ENCODE data around the gene GALNT2.

The GALNT2 gene

DNA sequence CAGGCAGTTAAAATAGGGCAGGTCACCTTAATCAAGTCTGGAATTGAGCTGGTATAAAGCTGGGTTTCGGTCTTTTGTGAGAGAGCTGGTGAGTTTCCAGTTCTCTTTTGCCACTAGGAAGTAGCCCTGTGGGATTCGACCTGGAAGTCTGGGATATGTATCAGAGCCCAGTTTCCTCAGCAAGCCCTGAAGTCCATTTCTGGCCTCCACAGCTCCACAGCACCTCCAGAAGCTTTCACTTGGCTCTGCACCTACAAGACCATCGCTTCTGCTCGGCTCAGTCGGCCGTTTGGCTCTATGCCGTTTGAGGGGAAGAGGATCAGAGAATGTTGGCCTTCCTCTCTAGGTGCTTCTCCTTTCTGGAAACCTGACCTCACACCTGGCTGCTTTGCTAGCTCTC, 148.0 kb downstream of the GALNT2 start:
- H3K4me3 ChIP-seq (ENCODE audit: low read length in 2 of 2) = no peak overlapping the region

DNA sequence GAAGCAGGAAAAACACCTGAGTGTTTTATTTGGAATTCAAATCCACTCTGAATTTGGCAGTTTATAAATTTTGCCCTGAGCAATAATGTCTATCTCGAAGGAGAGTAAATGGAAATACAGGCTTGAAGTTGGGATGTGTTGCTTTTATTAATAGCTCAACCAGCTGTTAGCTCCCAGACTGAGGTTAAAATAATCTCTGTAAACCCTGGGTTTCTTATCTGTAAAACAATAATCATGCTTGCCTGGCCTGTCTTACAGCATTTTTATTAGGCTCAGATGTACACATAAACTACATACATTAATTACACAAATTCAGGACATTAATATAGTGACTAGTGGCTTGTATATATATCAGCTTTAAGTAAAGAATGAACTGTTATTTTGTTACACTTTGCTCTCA, 148.5 kb downstream of the GALNT2 start:
- Histone ChIP-seq H3K9ac (ENCODE audit: low read length in 2 of 2) (no peak overlapping the region), H3K36me3 (ENCODE audit: control insufficient read depth in 2 of 2, insufficient read depth in 2 of 2, low read length in 2 of 2) (no peaks in the 10 kb centered on the region), H3K9me3 (ENCODE audit: control insufficient read depth in 2 of 2, low read length in 2 of 2) (no peaks in the 10 kb centered on the region), H3K27me3 (ENCODE audit: control insufficient read depth in 1 of 2, insufficient read depth in 2 of 2, low read length in 2 of 2) (no peaks in the 10 kb centered on the region), H3K4me3 (ENCODE audit: low read length in 2 of 2) (no peak overlapping the region), H3K4me1 (ENCODE audit: control insufficient read depth, insufficient read depth, low read length) (peaks cover 11% of the 10 kb centered on the region), H3K27ac (ENCODE audit: low read length) (no peak overlapping the region)

More for the DNA sequence above, 148.0 kb downstream of the GALNT2 start:
- Histone ChIP-seq H3K4me1 (ENCODE audit: control insufficient read depth, insufficient read depth, low read length) (peaks cover 11% of the 10 kb centered on the region), H3K27me3 (ENCODE audit: control insufficient read depth in 1 of 2, insufficient read depth in 2 of 2, low read length in 2 of 2) (no peaks in the 10 kb centered on the region), H3K27ac (ENCODE audit: low read length) (no peak overlapping the region), H3K36me3 (ENCODE audit: control insufficient read depth in 2 of 2, insufficient read depth in 2 of 2, low read length in 2 of 2) (no peaks in the 10 kb centered on the region), H3K9me3 (ENCODE audit: control insufficient read depth in 2 of 2, low read length in 2 of 2) (no peaks in the 10 kb centered on the region), H3K9ac (ENCODE audit: low read length in 2 of 2) (no peak overlapping the region)

DNA sequence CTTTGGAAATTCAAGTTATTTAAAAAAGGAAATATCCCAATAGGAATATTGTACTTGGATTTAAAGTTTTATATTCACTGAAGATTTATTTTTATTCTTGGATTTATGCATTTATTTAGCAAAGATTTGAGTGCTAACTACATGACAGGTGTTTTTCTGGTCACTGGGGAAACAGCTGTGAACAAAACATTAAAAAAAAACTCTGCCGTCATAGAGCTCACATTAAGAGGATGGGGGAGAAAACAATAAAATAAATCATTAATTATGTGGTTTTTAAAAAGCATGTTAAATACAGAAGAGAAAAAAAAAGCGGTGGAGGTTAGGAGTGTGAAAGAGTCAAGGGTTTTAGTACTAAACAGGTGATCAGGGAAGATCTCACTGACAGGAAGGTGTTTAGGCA, 149.9 kb downstream of the GALNT2 start:
- no peaks in the 10 kb centered on the region for H3K9me3 ChIP-seq (ENCODE audit: control insufficient read depth in 2 of 2, low read length in 2 of 2)
- H3K4me1 ChIP-seq (ENCODE audit: control insufficient read depth, insufficient read depth, low read length) = peaks cover 7% of the 10 kb centered on the region
- no peak overlapping the region for H3K9ac ChIP-seq (ENCODE audit: low read length in 2 of 2)
- no peaks in the 10 kb centered on the region for H3K27me3 ChIP-seq (ENCODE audit: control insufficient read depth in 1 of 2, insufficient read depth in 2 of 2, low read length in 2 of 2)
- H3K27ac ChIP-seq (ENCODE audit: low read length) = no peak overlapping the region
- H3K36me3 ChIP-seq (ENCODE audit: control insufficient read depth in 2 of 2, insufficient read depth in 2 of 2, low read length in 2 of 2) = no peaks in the 10 kb centered on the region
- no peak overlapping the region for H3K4me3 ChIP-seq (ENCODE audit: low read length in 2 of 2)

DNA sequence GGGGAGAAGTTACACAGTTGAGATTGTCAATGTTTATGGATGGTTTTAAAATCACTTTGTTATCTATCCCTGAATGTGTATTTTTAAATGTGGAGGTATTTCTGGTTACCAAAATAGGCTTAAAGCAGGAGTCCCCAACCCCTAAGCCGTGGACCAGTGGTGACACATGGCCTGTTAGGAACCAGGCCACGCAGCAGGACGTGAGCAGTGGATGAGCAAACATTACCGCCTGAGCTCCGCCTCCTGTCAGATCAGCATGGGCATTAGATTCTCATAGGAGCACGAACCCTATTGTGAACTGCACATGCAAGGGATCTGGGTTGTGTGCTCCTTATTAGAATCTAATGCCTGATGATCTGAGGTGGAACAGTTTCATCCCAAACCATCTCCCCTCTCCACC, 151.6 kb downstream of the GALNT2 start:
- H3K4me3 ChIP-seq (ENCODE audit: low read length in 2 of 2) = no peak overlapping the region
- H3K36me3 ChIP-seq (ENCODE audit: control insufficient read depth in 2 of 2, insufficient read depth in 2 of 2, low read length in 2 of 2) = no peaks in the 10 kb centered on the region
- H3K27me3 ChIP-seq (ENCODE audit: control insufficient read depth in 1 of 2, insufficient read depth in 2 of 2, low read length in 2 of 2) = no peaks in the 10 kb centered on the region
- no peak overlapping the region for H3K9ac ChIP-seq (ENCODE audit: low read length in 2 of 2)
- H3K4me1 ChIP-seq (ENCODE audit: control insufficient read depth, insufficient read depth, low read length) = peaks cover 4% of the 10 kb centered on the region
- H3K27ac ChIP-seq (ENCODE audit: low read length) = no peak overlapping the region
- no peaks in the 10 kb centered on the region for H3K9me3 ChIP-seq (ENCODE audit: control insufficient read depth in 2 of 2, low read length in 2 of 2)

DNA sequence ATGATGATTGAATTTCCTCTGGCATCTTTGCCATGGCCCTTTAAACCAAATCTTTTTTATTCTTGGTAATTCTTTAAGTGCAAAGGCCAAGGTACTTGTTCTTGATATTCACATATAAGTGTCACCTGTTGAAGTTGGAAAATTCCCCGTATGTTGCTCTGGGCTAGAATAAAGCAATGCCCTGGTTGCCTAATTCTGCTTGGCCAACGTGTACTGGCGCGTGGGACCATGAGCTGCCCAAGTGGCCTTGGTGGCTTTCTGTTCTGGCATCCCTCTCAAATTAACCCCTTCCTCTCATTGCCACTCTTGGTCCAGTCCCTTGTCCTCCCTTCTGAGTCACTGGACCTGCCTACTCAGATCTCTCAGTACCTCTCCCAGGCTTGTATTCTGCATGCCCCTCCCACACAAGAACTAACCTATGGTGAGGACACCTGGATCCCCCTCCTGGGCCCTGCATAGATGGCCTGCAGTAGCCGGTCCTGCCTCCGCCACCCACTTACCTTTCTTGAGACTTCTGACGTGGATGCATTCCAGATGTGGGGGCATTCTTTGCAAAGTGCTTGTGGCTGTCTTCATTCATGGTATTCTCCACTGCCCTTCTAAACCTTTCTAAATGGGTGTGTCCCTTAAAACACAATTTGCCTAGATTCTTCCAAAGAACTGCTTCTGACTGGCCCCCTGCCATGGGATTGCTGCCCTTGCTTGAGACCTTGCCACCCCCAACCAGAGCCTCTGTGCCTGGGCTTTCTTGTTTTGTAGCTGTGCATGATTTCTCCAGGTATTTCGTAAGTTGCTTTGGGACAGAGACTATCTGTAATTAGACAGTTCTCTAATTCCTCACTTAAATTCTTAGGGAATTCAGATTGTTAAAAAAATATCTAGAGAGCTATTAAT, 152.4 kb downstream of the GALNT2 start:
- H3K27ac ChIP-seq (ENCODE audit: low read length) = no peak overlapping the region

DNA sequence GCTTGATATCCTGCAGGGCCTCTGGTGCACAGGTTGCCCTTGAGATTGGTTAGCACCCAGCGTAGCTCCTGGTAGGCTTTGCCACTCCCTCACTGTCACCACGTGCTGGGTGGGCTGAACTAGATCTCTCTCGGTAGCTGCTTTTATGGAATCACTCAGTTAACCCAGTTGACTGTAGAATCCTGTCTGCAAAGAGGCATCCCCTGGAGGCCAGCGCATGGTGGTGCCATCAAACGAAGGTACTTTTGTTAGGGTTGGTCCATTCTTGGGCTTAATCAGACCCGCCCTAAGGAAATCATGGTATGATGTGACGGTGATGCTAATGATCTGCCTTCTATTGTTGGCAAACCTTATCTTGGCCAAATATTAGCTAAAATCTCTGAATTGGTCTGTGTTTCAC, 153.4 kb downstream of the GALNT2 start:
- Histone ChIP-seq H3K4me1 (ENCODE audit: control insufficient read depth, insufficient read depth, low read length) (peaks cover 14% of the 10 kb centered on the region), H3K9ac (ENCODE audit: low read length in 2 of 2) (no peak overlapping the region), H3K4me3 (ENCODE audit: low read length in 2 of 2) (no peak overlapping the region), H3K36me3 (ENCODE audit: control insufficient read depth in 2 of 2, insufficient read depth in 2 of 2, low read length in 2 of 2) (no peaks in the 10 kb centered on the region), H3K9me3 (ENCODE audit: control insufficient read depth in 2 of 2, low read length in 2 of 2) (no peaks in the 10 kb centered on the region), H3K27ac (ENCODE audit: low read length) (no peak overlapping the region), H3K27me3 (ENCODE audit: control insufficient read depth in 1 of 2, insufficient read depth in 2 of 2, low read length in 2 of 2) (no peaks in the 10 kb centered on the region)

More for the DNA sequence above, 152.4 kb downstream of the GALNT2 start:
- H3K27me3 ChIP-seq (ENCODE audit: control insufficient read depth in 1 of 2, insufficient read depth in 2 of 2, low read length in 2 of 2) = no peaks in the 10 kb centered on the region
- no peaks in the 10 kb centered on the region for H3K9me3 ChIP-seq (ENCODE audit: control insufficient read depth in 2 of 2, low read length in 2 of 2)
- no peak overlapping the region for H3K4me3 ChIP-seq (ENCODE audit: low read length in 2 of 2)
- H3K4me1 ChIP-seq (ENCODE audit: control insufficient read depth, insufficient read depth, low read length) = peaks cover 10% of the 10 kb centered on the region
- H3K36me3 ChIP-seq (ENCODE audit: control insufficient read depth in 2 of 2, insufficient read depth in 2 of 2, low read length in 2 of 2) = no peaks in the 10 kb centered on the region
- no peak overlapping the region for H3K9ac ChIP-seq (ENCODE audit: low read length in 2 of 2)

DNA sequence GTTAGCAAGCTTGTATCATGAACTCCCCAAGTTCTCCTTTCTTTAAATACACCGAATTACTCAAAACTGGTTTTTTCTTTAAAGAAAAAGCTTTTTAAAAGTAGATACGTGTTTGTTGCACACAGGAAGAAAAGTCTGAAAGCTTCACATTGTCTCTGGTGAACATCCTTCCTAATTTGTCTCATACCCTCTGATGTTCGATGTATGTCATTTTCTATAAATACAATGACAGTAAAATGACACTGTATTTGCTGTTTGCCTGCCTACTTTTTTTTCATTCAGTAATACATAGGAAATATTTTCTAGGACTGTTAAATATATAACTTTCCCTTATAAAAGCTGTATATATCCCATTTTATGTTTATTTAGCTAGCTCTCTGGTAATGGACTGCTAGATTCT, 153.9 kb downstream of the GALNT2 start:
- no peak overlapping the region for H3K4me3 ChIP-seq (ENCODE audit: low read length in 2 of 2)
- H3K9ac ChIP-seq (ENCODE audit: low read length in 2 of 2) = no peak overlapping the region
- no peak overlapping the region for H3K27ac ChIP-seq (ENCODE audit: low read length)
- peaks cover 14% of the 10 kb centered on the region for H3K4me1 ChIP-seq (ENCODE audit: control insufficient read depth, insufficient read depth, low read length)
- no peaks in the 10 kb centered on the region for H3K9me3 ChIP-seq (ENCODE audit: control insufficient read depth in 2 of 2, low read length in 2 of 2)
- no peaks in the 10 kb centered on the region for H3K27me3 ChIP-seq (ENCODE audit: control insufficient read depth in 1 of 2, insufficient read depth in 2 of 2, low read length in 2 of 2)
- no peaks in the 10 kb centered on the region for H3K36me3 ChIP-seq (ENCODE audit: control insufficient read depth in 2 of 2, insufficient read depth in 2 of 2, low read length in 2 of 2)

DNA sequence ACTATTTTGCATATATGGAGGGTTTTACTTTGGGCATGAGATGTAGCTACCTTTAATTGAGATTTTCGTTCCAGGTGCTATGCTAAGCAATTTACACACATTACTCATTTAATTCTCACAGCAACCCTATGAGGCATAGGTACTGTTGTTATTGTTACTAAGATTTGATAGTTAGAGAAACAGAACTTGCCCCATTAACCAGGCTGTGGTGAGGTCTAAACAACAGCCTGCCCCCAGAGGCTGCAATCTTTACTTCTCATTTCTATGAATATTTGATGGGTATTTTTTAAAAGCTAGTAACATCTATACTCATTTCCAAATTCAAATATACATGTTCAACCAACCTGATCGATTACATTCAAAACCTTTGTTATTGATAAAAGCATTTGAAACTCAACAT, 155.6 kb downstream of the GALNT2 start:
- Histone ChIP-seq H3K9ac (ENCODE audit: low read length in 2 of 2) (no peak overlapping the region), H3K4me3 (ENCODE audit: low read length in 2 of 2) (no peak overlapping the region), H3K4me1 (ENCODE audit: control insufficient read depth, insufficient read depth, low read length) (peaks cover 14% of the 10 kb centered on the region), H3K27me3 (ENCODE audit: control insufficient read depth in 1 of 2, insufficient read depth in 2 of 2, low read length in 2 of 2) (no peaks in the 10 kb centered on the region), H3K27ac (ENCODE audit: low read length) (no peak overlapping the region), H3K36me3 (ENCODE audit: control insufficient read depth in 2 of 2, insufficient read depth in 2 of 2, low read length in 2 of 2) (no peaks in the 10 kb centered on the region), H3K9me3 (ENCODE audit: control insufficient read depth in 2 of 2, low read length in 2 of 2) (no peaks in the 10 kb centered on the region)

DNA sequence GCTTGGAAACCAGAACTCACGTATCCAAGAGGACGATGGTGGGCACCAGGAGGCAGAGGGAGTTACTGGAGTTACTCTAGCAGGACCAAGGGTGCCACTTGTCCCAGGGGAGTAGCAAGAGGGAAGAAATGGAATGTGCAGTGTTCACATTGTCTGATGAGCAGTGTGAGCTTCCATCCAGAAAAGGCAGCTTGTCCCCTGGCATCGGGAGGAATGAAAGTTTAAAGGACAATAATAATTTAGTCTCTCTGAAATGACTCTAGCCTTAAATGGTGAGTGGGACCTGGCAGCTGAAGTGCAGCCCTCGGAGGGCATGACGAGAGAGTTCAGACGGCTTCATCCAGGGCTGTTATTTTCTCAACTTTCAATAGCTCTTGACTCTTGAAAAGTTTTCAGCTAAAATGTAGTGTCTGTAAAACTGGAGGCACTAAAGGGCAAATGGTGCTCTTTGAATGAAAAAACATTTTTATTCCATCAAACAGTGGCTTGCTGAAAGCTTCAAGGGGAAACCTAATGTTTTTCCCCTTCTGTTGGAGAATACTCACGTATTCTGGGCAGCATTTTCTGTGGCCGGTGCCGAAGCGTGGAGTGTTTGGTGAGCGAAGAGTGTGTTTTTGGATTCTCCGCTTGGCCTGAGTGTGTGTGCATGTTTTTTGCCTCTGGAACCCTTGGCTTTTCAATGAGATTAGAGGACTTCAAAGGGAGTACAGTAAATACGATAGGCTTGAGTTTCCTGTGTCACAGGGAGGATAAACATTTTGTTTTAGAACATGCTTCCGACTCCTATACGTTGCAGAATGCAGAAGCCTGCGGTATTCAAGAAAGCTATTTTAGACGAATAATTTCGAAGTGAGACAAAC, 157.3 kb downstream of the GALNT2 start:
- Histone ChIP-seq H3K36me3 (ENCODE audit: control insufficient read depth in 2 of 2, insufficient read depth in 2 of 2, low read length in 2 of 2) (no peaks in the 10 kb centered on the region), H3K4me3 (ENCODE audit: low read length in 2 of 2) (no peak overlapping the region), H3K9ac (ENCODE audit: low read length in 2 of 2) (no peak overlapping the region), H3K27ac (ENCODE audit: low read length) (no peak overlapping the region), H3K9me3 (ENCODE audit: control insufficient read depth in 2 of 2, low read length in 2 of 2) (no peaks in the 10 kb centered on the region), H3K4me1 (ENCODE audit: control insufficient read depth, insufficient read depth, low read length) (peaks cover 15% of the 10 kb centered on the region), H3K27me3 (ENCODE audit: control insufficient read depth in 1 of 2, insufficient read depth in 2 of 2, low read length in 2 of 2) (no peaks in the 10 kb centered on the region)

DNA sequence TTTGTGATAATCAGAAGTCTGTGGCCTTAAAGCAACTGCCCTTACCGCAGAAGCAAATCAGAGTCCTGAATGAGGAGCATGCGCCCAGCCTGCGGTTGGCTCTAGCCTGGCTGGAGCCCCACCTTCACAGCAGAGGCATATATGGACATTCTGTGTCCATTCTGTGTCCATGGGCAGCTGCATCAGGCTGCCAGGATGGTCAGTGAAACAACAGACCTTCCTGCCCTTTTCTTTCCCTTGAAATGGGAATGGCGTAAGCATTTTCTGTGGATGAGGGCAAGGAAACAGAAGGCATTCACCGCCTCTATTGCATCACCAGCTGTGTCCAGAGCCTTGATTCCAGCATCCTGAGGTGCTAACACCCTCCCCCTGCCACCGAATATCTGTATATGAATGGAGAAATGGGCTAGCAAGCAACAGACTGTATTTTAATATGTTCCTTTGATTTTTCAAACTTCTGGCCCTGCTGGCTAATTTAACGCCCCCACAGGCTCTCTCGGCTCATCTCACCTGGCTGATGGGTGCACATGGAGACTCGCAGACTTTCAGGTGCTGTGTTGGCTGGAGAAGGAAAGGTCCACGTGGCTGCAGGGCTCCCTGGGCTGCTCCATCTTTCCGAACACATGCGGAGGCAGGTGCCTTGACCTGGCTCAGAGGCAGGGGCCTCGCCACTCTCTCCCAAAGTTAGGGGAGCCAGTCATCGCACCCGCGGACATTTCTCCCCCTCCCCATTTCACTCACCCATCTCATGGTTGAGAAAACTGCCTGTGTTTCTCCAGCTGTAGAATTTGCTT, 159.2 kb downstream of the GALNT2 start:
- Histone ChIP-seq H3K27me3 (ENCODE audit: control insufficient read depth in 1 of 2, insufficient read depth in 2 of 2, low read length in 2 of 2) (no peaks in the 10 kb centered on the region), H3K9me3 (ENCODE audit: control insufficient read depth in 2 of 2, low read length in 2 of 2) (no peaks in the 10 kb centered on the region), H3K4me3 (ENCODE audit: low read length in 2 of 2) (no peak overlapping the region), H3K9ac (ENCODE audit: low read length in 2 of 2) (no peak overlapping the region), H3K4me1 (ENCODE audit: control insufficient read depth, insufficient read depth, low read length) (peaks cover 26% of the 10 kb centered on the region), H3K36me3 (ENCODE audit: control insufficient read depth in 2 of 2, insufficient read depth in 2 of 2, low read length in 2 of 2) (no peaks in the 10 kb centered on the region), H3K27ac (ENCODE audit: low read length) (no peak overlapping the region)

All from stomach smooth muscle (tissue), 2 donors.